Neural progenitor cell (in vitro differentiated cells): ENCODE data around the gene FAM13C. TPM values are rescaled to one million over a fixed set of nuclear protein-coding genes. Genes with fewer than 3 reads are reported as not detected.

Experiments
- DNase-seq: peaks from one replicate; pipeline ENCODE4 v3.0.0-alpha.2; 2016; ENCODE audit warnings: low spot score
- H2AFZ ChIP-seq: fragments of 200-600 bp; sonication (generic); replicated peaks from 2 replicates; pipeline ENCODE4 v1.6.1; 2016; ENCODE audit warnings: antibody characterized with exemption
- H3F3A ChIP-seq: fragments of 200-600 bp; sonication (generic); 2 replicates; pipeline ENCODE4 v1.6.1; 2016; ENCODE audit warnings: antibody characterized with exemption, low read depth
- H3K27ac ChIP-seq: fragments of 200-600 bp; sonication (generic); 2 replicates; pipeline ENCODE4 v1.5.1; 2016; ENCODE audit warnings: mild to moderate bottlenecking
- H3K27me3 ChIP-seq: fragments of 200-600 bp; sonication (generic); 2 replicates; pipeline ENCODE4 v1.6.1; 2016; ENCODE audit warnings: mild to moderate bottlenecking, moderate library complexity
- H3K36me3 ChIP-seq: fragments of 200-600 bp; sonication (generic); 2 replicates; pipeline ENCODE4 v1.5.1; 2016
- H3K4me1 ChIP-seq: fragments of 200-600 bp; sonication (generic); 2 replicates; pipeline ENCODE4 v1.6.1; 2016; ENCODE audit warnings: mixed run types
- H3K4me2 ChIP-seq: fragments of 200-600 bp; sonication (generic); 2 replicates; pipeline ENCODE4 v1.6.1; 2016
- H3K4me3 ChIP-seq: fragments of 200-600 bp; sonication (generic); 2 replicates; pipeline ENCODE4 v1.5.1; 2016
- H3K79me2 ChIP-seq: fragments of 200-600 bp; sonication (generic); 2 replicates; pipeline ENCODE4 v1.6.1; 2016; ENCODE audit warnings: low read depth
- H3K9ac ChIP-seq: fragments of 200-600 bp; sonication (generic); 2 replicates; pipeline ENCODE4 v1.6.1; 2016
- H3K9me3 ChIP-seq: fragments of 200-600 bp; sonication (generic); 2 replicates; pipeline ENCODE4 v1.5.1; 2016; ENCODE audit warnings: low read depth
- H4K20me1 ChIP-seq: fragments of 200-600 bp; sonication (generic); 2 replicates; pipeline ENCODE4 v1.6.1; 2016; ENCODE audit warnings: low read depth
- H3K27ac Mint-ChIP-seq: 3 replicates; pipeline ENCODE4 v1.8.0; 2021; ENCODE audit warnings: mixed read lengths
- H3K27me3 Mint-ChIP-seq: 2 replicates; pipeline ENCODE4 v1.8.0; 2022; ENCODE audit warnings: low read depth, mild to moderate bottlenecking, inconsistent platforms, moderate library complexity, mixed read lengths; ENCODE audit not compliant: insufficient read depth
- H3K36me3 Mint-ChIP-seq: 3 replicates; pipeline ENCODE4 v1.8.0; 2021; ENCODE audit warnings: mixed read lengths
- H3K4me1 Mint-ChIP-seq: 3 replicates; pipeline ENCODE4 v1.8.0; 2021; ENCODE audit warnings: mixed read lengths
- H3K4me3 Mint-ChIP-seq: 3 replicates; pipeline ENCODE4 v1.8.0; 2021; ENCODE audit warnings: mild to moderate bottlenecking, moderate library complexity, mixed read lengths
- H3K9me3 Mint-ChIP-seq: 3 replicates; pipeline ENCODE4 v1.8.0; 2020; ENCODE audit warnings: mixed read lengths
- EZH2 ChIP-seq: fragments of 200-600 bp; sonication (generic); IDR thresholded peaks from 2 replicates; pipeline ENCODE4 v1.6.1; 2017; ENCODE audit warnings: antibody characterized with exemption, mild to moderate bottlenecking, moderate library complexity
- EZH2phosphoT487 ChIP-seq: fragments of 200-600 bp; sonication (generic); IDR thresholded peaks from 2 replicates; pipeline ENCODE4 v1.6.1; 2017; ENCODE audit warnings: antibody characterized with exemption
- total RNA-seq: library from RNA; depleted of rRNA; stranded (reverse); fragments of >200 nt; gene quantifications from 2 replicates; pipeline ENCODE4 v1.2.3, GENCODE V29; 2015; ENCODE audit warnings: low replicate concordance
- TF ChIP-seq, protein P1 (sequence below): fragments of 200-600 bp; sonication (generic); IDR thresholded peaks from 2 replicates; pipeline ENCODE4 v1.5.1; 2017; ENCODE audit warnings: antibody characterized with exemption, mild to moderate bottlenecking

The FAM13C gene
- total RNA-seq, 1 donor from 2014 or later = 3.1 TPM

- Histone ChIP-seq H3K36me3 (no peaks in the 10 kb centered on the region), H3K4me3 (peak overlapping the region; percentile 62), H3K9ac (no peak overlapping the region), H3K4me1 (peaks cover 18% of the 10 kb centered on the region), H3K9me3 (no peaks in the 10 kb centered on the region), H3K4me2 (peak overlapping the region; percentile 85), H2AFZ (no peak overlapping the region), H3F3A (peaks cover 26% of the 10 kb centered on the region), H3K27ac (no peak overlapping the region), H3K79me2 (no peaks in the 10 kb centered on the region), H4K20me1 (no peaks in the 10 kb centered on the region), H3K27me3 (peaks cover 36% of the 10 kb centered on the region)
- Mint-ChIP-seq H3K27ac (no peak overlapping the region), H3K9me3 (no peaks in the 10 kb centered on the region), H3K27me3 (peaks cover 3% of the 10 kb centered on the region), H3K36me3 (no peaks in the 10 kb centered on the region), H3K4me1 (peaks cover 11% of the 10 kb centered on the region), H3K4me3 (peak overlapping the region; percentile 88)
- DNase-seq = no peak
- TF ChIP-seq EZH2phosphoT487 (no peak), EZH2 (no peak)
- TF ChIP-seq, protein P1, sequence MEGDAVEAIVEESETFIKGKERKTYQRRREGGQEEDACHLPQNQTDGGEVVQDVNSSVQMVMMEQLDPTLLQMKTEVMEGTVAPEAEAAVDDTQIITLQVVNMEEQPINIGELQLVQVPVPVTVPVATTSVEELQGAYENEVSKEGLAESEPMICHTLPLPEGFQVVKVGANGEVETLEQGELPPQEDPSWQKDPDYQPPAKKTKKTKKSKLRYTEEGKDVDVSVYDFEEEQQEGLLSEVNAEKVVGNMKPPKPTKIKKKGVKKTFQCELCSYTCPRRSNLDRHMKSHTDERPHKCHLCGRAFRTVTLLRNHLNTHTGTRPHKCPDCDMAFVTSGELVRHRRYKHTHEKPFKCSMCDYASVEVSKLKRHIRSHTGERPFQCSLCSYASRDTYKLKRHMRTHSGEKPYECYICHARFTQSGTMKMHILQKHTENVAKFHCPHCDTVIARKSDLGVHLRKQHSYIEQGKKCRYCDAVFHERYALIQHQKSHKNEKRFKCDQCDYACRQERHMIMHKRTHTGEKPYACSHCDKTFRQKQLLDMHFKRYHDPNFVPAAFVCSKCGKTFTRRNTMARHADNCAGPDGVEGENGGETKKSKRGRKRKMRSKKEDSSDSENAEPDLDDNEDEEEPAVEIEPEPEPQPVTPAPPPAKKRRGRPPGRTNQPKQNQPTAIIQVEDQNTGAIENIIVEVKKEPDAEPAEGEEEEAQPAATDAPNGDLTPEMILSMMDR = no peak
Observed at GRCh38 chr10:59363446-59363958, 1.2 kb upstream of the FAM13C start.

DNA sequence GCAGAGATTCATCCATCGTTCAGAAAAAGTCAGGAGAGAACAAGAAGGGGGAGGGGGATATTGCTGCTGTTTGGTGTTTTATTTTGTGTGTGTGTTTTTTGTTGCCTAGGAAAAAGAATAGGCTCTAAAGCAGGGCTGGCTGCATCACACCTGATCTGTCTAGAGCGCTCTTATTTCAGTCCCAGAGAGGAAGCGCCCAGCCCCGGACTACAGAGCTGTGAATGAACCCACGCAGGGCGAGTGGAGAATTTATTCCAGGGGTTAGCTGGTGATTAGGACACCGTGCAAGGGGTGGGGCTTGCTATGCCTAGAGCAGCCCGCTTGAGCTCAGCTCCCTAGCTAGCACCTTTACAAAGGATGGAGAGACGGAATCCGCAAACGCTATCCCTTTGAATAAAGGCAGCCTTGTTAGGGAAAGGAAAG is 621 bp upstream of the FAM13C start:
- Histone ChIP-seq H3K4me3 (peak overlapping the region; percentile 62), H3K79me2 (no peaks in the 10 kb centered on the region), H3K4me1 (peaks cover 18% of the 10 kb centered on the region), H3K27me3 (peaks cover 36% of the 10 kb centered on the region), H4K20me1 (no peaks in the 10 kb centered on the region), H2AFZ (peak overlapping the region; percentile 83), H3K27ac (no peak overlapping the region), H3F3A (peaks cover 26% of the 10 kb centered on the region), H3K9me3 (no peaks in the 10 kb centered on the region), H3K36me3 (no peaks in the 10 kb centered on the region), H3K4me2 (peak overlapping the region; percentile 85), H3K9ac (no peak overlapping the region)
- H3K27me3 Mint-ChIP-seq = peaks cover 4% of the 10 kb centered on the region
- no peak overlapping the region for H3K27ac Mint-ChIP-seq
- H3K36me3 Mint-ChIP-seq = no peaks in the 10 kb centered on the region
- no peak for TF ChIP-seq EZH2
- TF ChIP-seq EZH2phosphoT487 = no peak
- TF ChIP-seq, protein P1 = no peak
- peak overlapping the region; percentile 88 for H3K4me3 Mint-ChIP-seq
- peaks cover 11% of the 10 kb centered on the region for H3K4me1 Mint-ChIP-seq
- peak; percentile 85 for DNase-seq
- H3K9me3 Mint-ChIP-seq = no peaks in the 10 kb centered on the region

DNA sequence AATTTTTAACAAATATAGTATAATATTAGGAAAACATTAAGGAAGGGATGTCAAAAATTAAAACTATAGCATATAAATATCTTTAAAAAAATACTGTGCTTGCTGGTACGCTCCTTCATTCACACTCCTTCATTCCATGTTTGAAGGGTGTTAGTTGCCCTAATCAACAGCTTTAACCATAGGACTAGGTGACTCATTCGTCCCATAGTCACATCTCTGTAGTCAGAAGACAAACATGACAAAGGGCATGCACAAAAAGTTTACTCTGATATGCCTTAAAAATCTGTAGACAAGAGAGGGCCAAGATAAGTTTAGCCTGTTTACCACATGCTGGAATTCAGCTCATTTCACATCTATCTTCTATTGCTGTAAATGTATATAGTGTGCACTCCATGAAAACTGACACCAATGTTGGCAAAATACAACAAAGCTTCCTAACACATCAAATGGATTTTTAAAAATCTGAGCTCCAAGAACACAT is 646 bp downstream of the FAM13C start:
- H3K4me1 Mint-ChIP-seq = peaks cover 11% of the 10 kb centered on the region
- no peaks in the 10 kb centered on the region for H3K36me3 ChIP-seq
- no peaks in the 10 kb centered on the region for H3K9me3 Mint-ChIP-seq
- H3K4me3 Mint-ChIP-seq = peak overlapping the region; percentile 88
- H3K27me3 ChIP-seq = peaks cover 36% of the 10 kb centered on the region
- no peak for DNase-seq
- no peak overlapping the region for H3K27ac Mint-ChIP-seq
- peak overlapping the region; percentile 18 for H3K9ac ChIP-seq
- no peaks in the 10 kb centered on the region for H3K79me2 ChIP-seq
- H3F3A ChIP-seq = peaks cover 26% of the 10 kb centered on the region
- peak overlapping the region; percentile 83 for H2AFZ ChIP-seq
- peaks cover 18% of the 10 kb centered on the region for H3K4me1 ChIP-seq
- no peaks in the 10 kb centered on the region for H3K9me3 ChIP-seq
- peak overlapping the region; percentile 62 for H3K4me3 ChIP-seq
- no peaks in the 10 kb centered on the region for H3K36me3 Mint-ChIP-seq
- H3K27ac ChIP-seq = no peak overlapping the region
- H3K4me2 ChIP-seq = peak overlapping the region; percentile 85
- peaks cover 5% of the 10 kb centered on the region for H3K27me3 Mint-ChIP-seq
- TF ChIP-seq EZH2 (no peak), EZH2phosphoT487 (no peak)
- TF ChIP-seq, protein P1 = no peak
- no peaks in the 10 kb centered on the region for H4K20me1 ChIP-seq
